Heart left ventricle (tissue), 16 donors: Measurements from ENCODE around the gene PABPC1L. TPM values are rescaled to one million over a fixed set of nuclear protein-coding genes. Genes with fewer than 3 reads are reported as not detected.

Source experiments
- ATAC-seq, 4 donors: fragments of 200-7000 bp; cut with Tn5 transposase; one replicate each; pipeline ENCODE4 v1.9.1; 2020 to 2022; ENCODE audit warnings: moderate library complexity in 4 of 4, mild to moderate bottlenecking in 3 of 4, moderate number of reproducible peaks in 1 of 4
- DNase-seq, 5 donors: peaks; one replicate each; pipeline ENCODE4 v3.0.0-alpha.2; 2020
- H3K27ac ChIP-seq, 12 donors: fragments of 200-600 bp; sonication (generic) in 4 of 12; one replicate each; pipeline versions ENCODE4 v1.5.0 to v1.8.0; 2016 to 2022; ENCODE audit warnings: mild to moderate bottlenecking in 2 of 12
- H3K27me3 ChIP-seq, 9 donors: fragments of 200-600 bp; sonication (generic) in 2 of 9; one replicate each; pipeline versions ENCODE4 v1.5.1 to v1.8.0; 2016 to 2022; ENCODE audit warnings: mild to moderate bottlenecking in 3 of 9
- H3K36me3 ChIP-seq, 9 donors: fragments of 200-600 bp; sonication (generic) in 2 of 9; one replicate each; pipeline versions ENCODE4 v1.5.0 to v1.8.0; 2018 to 2022; ENCODE audit warnings: mild to moderate bottlenecking in 2 of 9
- H3K4me1 ChIP-seq, 12 donors: fragments of 200-600 bp; sonication (generic) in 4 of 12; one replicate each; pipeline versions ENCODE4 v1.5.0 to v1.8.0; 2016 to 2022; ENCODE audit warnings: mild to moderate bottlenecking in 3 of 12
- H3K4me3 ChIP-seq, 12 donors: fragments of 200-600 bp; sonication (generic) in 4 of 12; one replicate each; pipeline versions ENCODE4 v1.5.0 to v1.8.0; 2017 to 2022; ENCODE audit warnings: mild to moderate bottlenecking in 9 of 12, moderate library complexity in 4 of 12
- H3K9me3 ChIP-seq, 12 donors: fragments of 200-600 bp; sonication (generic) in 4 of 12; one replicate each; pipeline versions ENCODE4 v1.5.0 to v1.8.0; 2016 to 2022; ENCODE audit warnings: mild to moderate bottlenecking in 1 of 12
- CTCF ChIP-seq, 12 donors: fragments of 200-600 bp; sonication (generic) in 4 of 12; IDR thresholded peaks; one replicate each; pipeline versions ENCODE4 v1.5.0 to v1.8.0; 2018 to 2022; ENCODE audit warnings: antibody characterized with exemption in 12 of 12, mild to moderate bottlenecking in 5 of 12
- POLR2A ChIP-seq, 2 donors: fragments of 450-650 bp; IDR thresholded peaks; one replicate each; pipeline ENCODE4 v1.6.1; 2017; ENCODE audit warnings: antibody characterized with exemption in 2 of 2, mild to moderate bottlenecking in 2 of 2, moderate library complexity in 2 of 2
- WGBS, 4 donors: extraction: QIAGEN DNeasy Blood & Tissue Kit in 2 of 4; methylation state at CpG; one replicate each; pipeline versions ENCODE4 v1.1.5 to v1.1.7; 2013 to 2018; 5-methylcytosine and 5-hydroxymethylcytosine counted together
- intact Hi-C, 10 donors: fragments of 100-400 bp; cut with DNase I; formaldehyde crosslinking; loops; one replicate each; pipeline versions ENCODE4 v1.11.1 to v1.14.2; 2022
- polyA plus RNA-seq, 2 donors: library from polyadenylated mRNA; stranded (reverse); fragments of 200-250 nt; gene quantifications; one replicate each; pipeline ENCODE4 v1.2.3, GENCODE V29; 2013
- total RNA-seq, 9 donors: library from RNA; depleted of rRNA in 2 of 9; stranded (reverse); fragments of >200 nt in 2 of 9; fragmentation: NEBNext Ultra II Directional in 3 of 9; extraction: Animal tissue kit (Norgen Biotek cat#: 25700) in 3 of 9; gene quantifications; one replicate each; pipeline versions ENCODE4 v1.1.0 to v1.2.4, GENCODE V29; 2016 to 2023
- donor health status: ischemic (EF 13 %, LVEDD 7.1; RV severe dilation, severe dysfunction).
- donor health status: healthy with polysubstance abuse.
- donor health status: DM: no; HTN: yes; CAD: no.
- donor health status: DM: no; HTN: no; CAD: no.
- donor health status: ischemic (EF 25% LVEDD 6.9; RV normal size, moderate dysfunction).
- donor health status: ischemic (EF 25% LVEDD 5.7; RV mildly dilated, moderate dysfunction).
- donor health status: healthy.
- donor health status: DM: yes; HTN: yes; CAD: no.
- donor health status: ischemic (EF 35%, LVEDD 5.7; RV mildly dilated, moderate dysfunction).
- donor health status: nonischemic (EF 11% LVEDD 7.7; RV severe dilation, severe dysfunction).
- donor health status: DM: yes; HTN: yes; CAD: no.
- donor health status: PGD.
- donor health status: ischemic (EF 29% LVEDD 5.4; RV normal size, mild dysfunction).
- donor health status: nonischemic (EF 23%, LVEDD 6.1; RV moderate dilation, normal function).

The PABPC1L gene
- total and polyA plus RNA-seq, 11 donors, result 0.58 to 5.9 (median 2.4) TPM

- Histone ChIP-seq H3K27ac (no peak overlapping the region), H3K4me1 (no peaks in the 10 kb centered on the region), H3K36me3 (peaks cover 0 to 62% (median 11%) of the 10 kb centered on the region in 9 donors), H3K4me3 (no peak overlapping the region), H3K27me3 (no peaks in the 10 kb centered on the region), H3K9me3 (no peaks in the 10 kb centered on the region)
- DNase-seq (no peak), ATAC-seq (no peak)
- 94 to 95% (median 95%) methylated on average over 10 of the region's 10 CpGs for WGBS, 4 donors
- intact Hi-C loops, result no loop called here
- no peak for TF ChIP-seq POLR2A (IDR thresholded peaks at IDR 0.05)
These were observed 26.6 kb downstream of the PABPC1L start for GRCh38 chr20:44936510-44936909.

DNA sequence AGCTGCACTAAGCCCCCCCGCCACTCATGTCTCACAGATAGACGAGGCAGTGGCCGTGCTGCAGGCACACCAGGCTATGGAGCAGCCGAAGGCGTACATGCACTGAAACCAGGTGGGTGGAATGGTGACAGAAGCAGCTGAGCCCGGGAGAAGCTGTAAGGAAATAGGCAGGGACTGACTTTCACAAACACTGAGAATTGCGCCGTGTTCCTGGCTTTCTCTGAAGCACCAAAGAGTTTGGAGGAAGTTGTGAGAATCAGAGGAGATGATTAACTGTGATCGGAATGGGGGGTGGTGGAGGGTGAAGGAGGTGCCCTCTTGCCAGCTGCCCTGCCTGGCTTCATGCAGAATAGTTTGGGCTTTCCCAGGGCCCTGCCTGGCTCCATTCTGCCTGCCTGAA lies 28.8 kb downstream of the PABPC1L start:
- no peak for DNase-seq
- H3K4me3 ChIP-seq, result no peak overlapping the region
- WGBS, 4 donors, result 61 to 83% (median 75%) methylated on average over 9 of the region's 9 CpGs
- H3K27me3 ChIP-seq, result no peaks in the 10 kb centered on the region
- peak overlapping the region in 1 of 12 donors; percentile 49 for H3K27ac ChIP-seq
- no peak for TF ChIP-seq POLR2A (IDR thresholded peaks at IDR 0.05)
- no peak for TF ChIP-seq CTCF (IDR thresholded peaks at IDR 0.05)
- ATAC-seq, result no peak
- H3K4me1 ChIP-seq, result no peaks in the 10 kb centered on the region
- intact Hi-C loops, result no loop called here
- peaks cover 0 to 69% (median 30%) of the 10 kb centered on the region in 9 donors for H3K36me3 ChIP-seq
- H3K9me3 ChIP-seq, result no peaks in the 10 kb centered on the region

GRCh38 chr20:44941120-44941691 lies 31.3 kb downstream of the PABPC1L start:
- DNase-seq, result no peak
- Histone ChIP-seq H3K4me1 (no peaks in the 10 kb centered on the region), H3K27me3 (no peaks in the 10 kb centered on the region), H3K4me3 (no peak overlapping the region), H3K27ac (no peak overlapping the region), H3K9me3 (no peaks in the 10 kb centered on the region), H3K36me3 (peaks cover 0 to 82% (median 55%) of the 10 kb centered on the region in 9 donors)
- no peak for TF ChIP-seq CTCF (IDR thresholded peaks at IDR 0.05)
- TF ChIP-seq POLR2A (IDR thresholded peaks at IDR 0.05), result no peak
- intact Hi-C loops, result no loop called here
- WGBS, 4 donors, result 89 to 93% (median 92%) methylated on average over 7 of the region's 7 CpGs
- no peak for ATAC-seq

DNA sequence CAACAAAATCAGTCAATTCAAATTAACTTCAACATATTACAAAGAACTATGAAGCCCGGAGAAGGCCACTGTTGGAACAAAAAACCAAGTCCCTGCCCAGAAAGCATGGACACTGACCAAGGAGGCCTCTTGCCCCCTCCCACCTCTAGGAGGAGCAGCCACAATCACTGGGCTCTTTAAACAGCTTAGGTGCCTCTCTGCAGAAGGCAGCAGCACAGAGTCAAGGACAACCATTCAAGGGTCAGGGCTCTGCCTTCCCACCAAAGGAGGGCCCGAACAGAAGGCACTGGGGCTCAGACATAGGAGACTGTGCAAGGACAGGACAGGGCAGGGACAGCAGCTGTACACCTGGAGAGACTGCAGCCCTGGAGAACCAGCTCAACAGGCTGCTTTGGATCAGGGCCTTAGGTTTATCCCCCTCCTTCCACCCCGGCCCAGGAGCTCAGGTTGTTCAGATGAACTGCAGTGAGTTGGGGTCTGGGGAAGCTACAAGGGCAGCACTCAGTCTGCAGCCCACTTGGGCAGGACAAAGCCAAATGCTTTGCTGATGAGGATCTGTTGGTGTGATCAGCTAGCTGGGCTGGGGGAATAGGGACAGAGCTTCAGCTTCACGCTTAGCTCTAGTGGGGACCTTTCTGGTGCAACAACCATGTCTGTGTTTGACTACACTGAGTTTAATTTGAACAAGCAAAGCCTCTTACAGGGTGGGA lies 32.6 kb downstream of the PABPC1L start:
- peak in 2 of 4 donors; percentile 7 to 27 for ATAC-seq
- peak overlapping the region in 3 of 12 donors; percentile 9 to 33 (median 32) for H3K4me3 ChIP-seq
- intact Hi-C loops, result no loop called here
- no peaks in the 10 kb centered on the region for H3K27me3 ChIP-seq
- no peak for DNase-seq
- H3K9me3 ChIP-seq, result no peaks in the 10 kb centered on the region
- peaks cover 0 to 84% (median 67%) of the 10 kb centered on the region in 9 donors for H3K36me3 ChIP-seq
- no peak overlapping the region for H3K27ac ChIP-seq
- H3K4me1 ChIP-seq, result peaks cover 0 to 5% (median 0%) of the 10 kb centered on the region in 12 donors
- 81 to 96% (median 87%) methylated on average over 2 to 4 of the region's 4 CpGs for WGBS, 4 donors
- TF ChIP-seq POLR2A (IDR thresholded peaks at IDR 0.05), result no peak
- TF ChIP-seq CTCF (IDR thresholded peaks at IDR 0.05), result peak in 2 of 12 donors; percentile 8 to 10
